LNCaP clone FGC (cell line): Measurements from ENCODE around the gene ERC1.

ENCODE experiments used
- DNase-seq: peaks from one replicate; pipeline ENCODE4 v3.0.0-alpha.2; 2011; ENCODE audit warnings: low read depth
- H3K4me3 ChIP-seq: 2 replicates; pipeline ENCODE4 v1.5.1; 2011; ENCODE audit warnings: mild to moderate bottlenecking, low read depth, low read length, control low read depth
- CTCF ChIP-seq: IDR thresholded peaks from 2 replicates; pipeline ENCODE4 v1.5.1; 2012; ENCODE audit warnings: mild to moderate bottlenecking; ENCODE audit not compliant: control insufficient read depth, insufficient read depth; ENCODE audit errors: extremely low read depth

Gene ERC1

GRCh38 chr12:1365703-1366102 lies 374.7 kb downstream of the ERC1 start:
- H3K4me3 ChIP-seq = no peak overlapping the region
- no peak for TF ChIP-seq CTCF

GRCh38 chr12:1367331-1368291 lies 376.6 kb downstream of the ERC1 start:
- H3K4me3 ChIP-seq = no peak overlapping the region
- no peak for DNase-seq
- no peak for TF ChIP-seq CTCF

More at GRCh38 chr12:1365703-1366102, 374.7 kb downstream of the ERC1 start:
- no peak for DNase-seq

- no peak for DNase-seq
- no peak for TF ChIP-seq CTCF
- no peak overlapping the region for H3K4me3 ChIP-seq
Measured at GRCh38 chr12:1369460-1369859, 378.4 kb downstream of the ERC1 start.

- H3K4me3 ChIP-seq = no peak overlapping the region
- TF ChIP-seq CTCF = no peak
- DNase-seq = no peak
Measured at GRCh38 chr12:1369938-1370500, 379.0 kb downstream of the ERC1 start.

GRCh38 chr12:1373901-1374735 lies 383.1 kb downstream of the ERC1 start:
- no peak overlapping the region for H3K4me3 ChIP-seq
- DNase-seq = no peak
- TF ChIP-seq CTCF = no peak

- H3K4me3 ChIP-seq = no peak overlapping the region
- TF ChIP-seq CTCF = no peak
- no peak for DNase-seq
Measured at GRCh38 chr12:1375323-1375722, 384.3 kb downstream of the ERC1 start.
